Measurements from ENCODE around the gene CXCL16.

DNA sequence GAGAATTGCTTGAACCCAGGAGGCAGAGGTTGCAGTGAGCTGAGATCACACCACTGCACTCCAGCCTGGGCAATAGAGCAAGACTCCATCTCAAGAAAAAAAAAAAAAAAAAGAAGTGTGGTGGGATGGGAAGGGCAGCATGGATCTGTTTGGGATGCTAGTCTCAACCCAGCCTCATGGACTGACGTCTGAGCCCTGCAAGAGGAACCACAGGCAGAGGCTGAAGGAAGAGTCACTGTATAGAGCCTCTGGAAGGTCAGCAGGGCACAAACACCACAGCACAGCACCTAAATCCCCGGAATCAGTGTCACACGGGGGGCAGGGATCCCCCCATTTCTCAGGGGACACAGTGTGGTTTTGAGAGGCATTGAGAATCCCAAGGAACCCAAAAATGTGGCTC lies 10.9 kb upstream of the CXCL16 start:
- TF ChIP-seq, protein P1, sequence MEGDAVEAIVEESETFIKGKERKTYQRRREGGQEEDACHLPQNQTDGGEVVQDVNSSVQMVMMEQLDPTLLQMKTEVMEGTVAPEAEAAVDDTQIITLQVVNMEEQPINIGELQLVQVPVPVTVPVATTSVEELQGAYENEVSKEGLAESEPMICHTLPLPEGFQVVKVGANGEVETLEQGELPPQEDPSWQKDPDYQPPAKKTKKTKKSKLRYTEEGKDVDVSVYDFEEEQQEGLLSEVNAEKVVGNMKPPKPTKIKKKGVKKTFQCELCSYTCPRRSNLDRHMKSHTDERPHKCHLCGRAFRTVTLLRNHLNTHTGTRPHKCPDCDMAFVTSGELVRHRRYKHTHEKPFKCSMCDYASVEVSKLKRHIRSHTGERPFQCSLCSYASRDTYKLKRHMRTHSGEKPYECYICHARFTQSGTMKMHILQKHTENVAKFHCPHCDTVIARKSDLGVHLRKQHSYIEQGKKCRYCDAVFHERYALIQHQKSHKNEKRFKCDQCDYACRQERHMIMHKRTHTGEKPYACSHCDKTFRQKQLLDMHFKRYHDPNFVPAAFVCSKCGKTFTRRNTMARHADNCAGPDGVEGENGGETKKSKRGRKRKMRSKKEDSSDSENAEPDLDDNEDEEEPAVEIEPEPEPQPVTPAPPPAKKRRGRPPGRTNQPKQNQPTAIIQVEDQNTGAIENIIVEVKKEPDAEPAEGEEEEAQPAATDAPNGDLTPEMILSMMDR (IDR thresholded peaks at IDR 0.05) = no peak
- no peak for TF ChIP-seq POLR2A (IDR thresholded peaks at IDR 0.05)
